Naive thymus-derived CD8-positive, alpha-beta T cell (primary cell): ENCODE data around the gene CLPSL2. TPM values are rescaled to one million over a fixed set of nuclear protein-coding genes. Genes with fewer than 3 reads are reported as not detected.
"Not testable (repeated sequence)": the region's sequence is repeated elsewhere in the genome, so short reads cannot be mapped to it uniquely, and the experiment has no call there.

Experiments used
- ATAC-seq, 2 donors: fragments of 150-1000 bp; cut with Tn5 transposase in 1 of 2; sonication (Bioruptor Pico), chemical (Tn5 transposase) in 1 of 2; 1 replicate in 1 of 2; 2 replicates in 1 of 2; pipeline ENCODE4 v1.10.0; 2021; ENCODE audit warnings: mild to moderate bottlenecking in 2 of 2, moderate library complexity in 2 of 2
- POLR2A ChIA-PET: fragments of 350-600 bp; sonication (Branson Sonifier 250); formaldehyde crosslinking; loops from one replicate; lab custom pipeline; 2021; ENCODE audit warnings: antibody characterized with exemption; lab: Charles Lee
- DNase-seq, 10 donors: peaks; one replicate each; pipeline versions ENCODE4 v3.0.0 to v3.0.0-alpha.2; 2020 to 2022
- H3K27ac Mint-ChIP-seq, 10 donors: one replicate each; pipeline ENCODE4 v1.8.0; 2020 to 2022; ENCODE audit warnings: mild to moderate bottlenecking in 10 of 10, mixed read lengths in 10 of 10, moderate library complexity in 4 of 10, inconsistent platforms in 1 of 10
- H3K27me3 Mint-ChIP-seq, 5 donors: one replicate each; pipeline ENCODE4 v1.8.0; 2021 to 2022; ENCODE audit warnings: mixed read lengths in 5 of 5
- H3K36me3 Mint-ChIP-seq, 3 donors: one replicate each; pipeline ENCODE4 v1.8.0; 2020 to 2022; ENCODE audit warnings: mixed read lengths in 3 of 3, mild to moderate bottlenecking in 2 of 3, inconsistent platforms in 1 of 3
- H3K4me1 Mint-ChIP-seq, 4 donors: one replicate each; pipeline ENCODE4 v1.8.0; 2021 to 2022; ENCODE audit warnings: mixed read lengths in 4 of 4
- H3K4me3 Mint-ChIP-seq, 10 donors: one replicate each; pipeline ENCODE4 v1.8.0; 2020 to 2022; ENCODE audit warnings: mild to moderate bottlenecking in 10 of 10, mixed read lengths in 10 of 10, moderate library complexity in 6 of 10, inconsistent platforms in 1 of 10
- H3K9me3 Mint-ChIP-seq, 9 donors: one replicate each; pipeline ENCODE4 v1.8.0; 2020 to 2022; ENCODE audit warnings: mixed read lengths in 9 of 9, mild to moderate bottlenecking in 3 of 9, inconsistent platforms in 1 of 9, moderate library complexity in 1 of 9
- polyA plus RNA-seq, 3 donors: library from polyadenylated mRNA; unstranded; fragments of 300-500 nt; fragmentation: Illumina TruSeq; gene quantifications; one replicate each; pipeline ENCODE4 v1.2.3, GENCODE V29; 2021
- total RNA-seq, 8 experiments: library from RNA in 2 of 8; stranded (reverse) in 2 of 8; gene quantifications; one replicate each; pipeline ENCODE4 v1.2.3 and lab custom pipeline; 2021 to 2026

CLPSL2 gene
- total and polyA plus RNA-seq, 5 experiments from 2014 or later: not detected

GRCh38 chr6:35734319-35734718 lies 42.1 kb upstream of the CLPSL2 start:
- POLR2A ChIA-PET: interaction anchor here (1.1 to 12.8 kb wide), 7 partner anchors 19 to 149 kb away, joined by 3 to 142 read pairs (median 4); no protein-coding TSS in a partner anchor
- H3K27ac Mint-ChIP-seq: peak overlapping the region in 5 of 10 donors; percentile 15 to 82 (median 70)
- not testable (repeated sequence) for ATAC-seq, H3K27me3 Mint-ChIP-seq, H3K36me3 Mint-ChIP-seq, DNase-seq, H3K9me3 Mint-ChIP-seq
- peak overlapping the region in 2 of 10 donors; percentile 18 to 40 for H3K4me3 Mint-ChIP-seq
- peaks cover 36 to 76% (median 71%) of the 10 kb centered on the region in 4 donors for H3K4me1 Mint-ChIP-seq

GRCh38 chr6:35735452-35735851 lies 40.9 kb upstream of the CLPSL2 start:
- DNase-seq: no peak
- H3K36me3 Mint-ChIP-seq: no peaks in the 10 kb centered on the region
- H3K4me1 Mint-ChIP-seq: peaks cover 28 to 66% (median 61%) of the 10 kb centered on the region in 4 donors
- POLR2A ChIA-PET: interaction anchor here (1.6 to 12.8 kb wide), 5 partner anchors 8 to 111 kb away, joined by 6 to 142 read pairs (median 19); no protein-coding TSS in a partner anchor
- no peak for ATAC-seq
- no peaks in the 10 kb centered on the region for H3K9me3 Mint-ChIP-seq
- peak overlapping the region in 4 of 10 donors; percentile 56 to 75 (median 64) for H3K4me3 Mint-ChIP-seq
- H3K27ac Mint-ChIP-seq: peak overlapping the region in 7 of 10 donors; percentile 58 to 93 (median 82)
- H3K27me3 Mint-ChIP-seq: no peaks in the 10 kb centered on the region

DNA sequence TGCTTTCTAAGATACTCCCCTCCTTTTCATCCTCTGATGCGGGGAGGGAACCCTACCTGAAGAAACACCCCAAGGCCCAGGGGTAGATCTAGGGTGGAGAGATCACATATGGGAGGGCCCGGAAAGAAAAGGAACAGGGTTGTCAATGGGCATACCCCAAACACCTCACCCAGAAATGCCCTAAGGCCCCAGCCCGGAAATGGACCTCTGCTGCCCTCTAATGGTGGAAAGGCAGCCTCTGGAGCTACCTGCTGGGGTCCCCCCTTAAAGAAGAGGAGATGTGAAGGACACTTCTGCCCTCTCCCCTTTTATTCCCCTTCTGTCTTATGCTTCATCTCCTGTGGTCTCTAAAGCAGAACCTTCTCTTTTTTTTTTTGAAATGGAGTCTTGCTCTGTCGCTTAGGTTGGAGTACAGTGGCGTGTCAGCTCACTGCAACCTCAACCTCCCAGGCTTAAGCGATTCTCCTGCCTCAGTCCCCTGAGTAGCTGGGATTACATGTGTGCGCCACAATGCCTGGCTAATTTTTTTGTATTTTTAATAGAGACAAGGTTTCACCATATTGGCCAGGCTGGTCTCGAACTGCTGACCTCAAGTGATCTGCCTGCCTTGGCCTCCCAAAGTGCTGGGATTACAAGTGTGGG lies 40.0 kb upstream of the CLPSL2 start:
- DNase-seq (peak; percentile 71 to 94 (median 86)), ATAC-seq (peak; percentile 31 to 35)
- Mint-ChIP-seq H3K27me3 (no peaks in the 10 kb centered on the region), H3K4me1 (peaks cover 28 to 59% (median 53%) of the 10 kb centered on the region in 4 donors), H3K36me3 (no peaks in the 10 kb centered on the region), H3K9me3 (no peaks in the 10 kb centered on the region), H3K27ac (peak overlapping the region in 9 of 10 donors; percentile 71 to 93 (median 88)), H3K4me3 (peak overlapping the region; percentile 20 to 78 (median 58))
- POLR2A ChIA-PET: interaction anchor here (0.5 to 12.8 kb wide), 22 partner anchors 8 to 1391 kb away, joined by 3 to 142 read pairs (median 6); partner anchors contain the start of gene RPL10A

- POLR2A ChIA-PET: interaction anchor here (0.5 to 12.8 kb wide), 26 partner anchors 9 to 439 kb away, joined by 3 to 142 read pairs (median 5); partner anchors contain the start of gene RPL10A
- H3K27me3 Mint-ChIP-seq: no peaks in the 10 kb centered on the region
- peak within 1 kb of the TSS; percentile 20 to 89 (median 72) for H3K4me3 Mint-ChIP-seq
- DNase-seq (no peak), ATAC-seq (no peak)
- peak within 1 kb of the TSS; percentile 77 to 93 (median 91) for H3K27ac Mint-ChIP-seq
- no peaks in the 10 kb centered on the region for H3K9me3 Mint-ChIP-seq
- H3K36me3 Mint-ChIP-seq: no peaks in the 10 kb centered on the region
- H3K4me1 Mint-ChIP-seq: peaks cover 26 to 57% (median 49%) of the 10 kb centered on the region in 4 donors
Measured at GRCh38 chr6:35736982-35737412, 39.4 kb upstream of the CLPSL2 start, which contains the start of gene ARMC12. TSS of gene ARMC12 (plus strand) at chr6:35737032. CDS start at chr6:35737109, 77 bp downstream.

DNA sequence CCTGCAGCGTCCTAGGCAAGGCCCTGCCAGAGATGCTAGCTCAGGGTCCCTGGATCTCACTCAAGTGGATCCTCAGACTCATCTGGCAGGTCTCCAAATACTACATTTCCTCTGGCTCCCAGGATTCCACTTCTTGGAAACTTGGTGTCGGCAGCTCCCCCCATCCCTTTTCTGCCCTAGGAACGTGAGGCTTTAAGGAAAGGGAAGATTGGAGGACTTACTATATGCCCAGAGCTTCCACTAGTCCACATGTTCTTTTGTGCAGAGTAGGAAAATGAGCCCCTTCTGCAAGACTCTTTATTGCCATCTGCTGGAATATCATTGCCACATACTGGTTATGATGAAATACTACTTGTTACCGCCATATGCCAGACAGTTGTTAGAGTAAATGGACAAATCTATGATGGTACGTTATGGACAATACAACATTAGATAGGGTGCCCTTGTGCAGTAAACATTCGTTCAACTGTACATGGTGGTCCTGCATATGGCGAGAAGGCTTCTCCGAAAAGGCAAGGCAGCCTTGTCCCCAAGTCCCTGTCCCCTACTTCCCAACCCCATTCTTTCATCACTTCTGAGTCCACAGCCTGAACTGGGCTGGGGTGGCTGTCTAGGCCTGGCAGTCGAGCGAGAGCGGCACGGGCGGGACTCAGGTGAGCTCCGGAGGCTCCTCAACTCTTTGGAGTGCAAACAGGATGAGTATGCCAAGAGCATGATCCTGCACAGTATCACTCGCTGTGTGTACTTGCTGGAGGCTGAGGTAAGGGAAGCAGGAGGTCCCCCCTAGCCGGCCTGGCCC lies 38.8 kb upstream of the CLPSL2 start:
- Mint-ChIP-seq H3K27ac (peak overlapping the region; percentile 68 to 93 (median 88)), H3K9me3 (no peaks in the 10 kb centered on the region), H3K4me1 (peaks cover 23 to 52% (median 43%) of the 10 kb centered on the region in 4 donors), H3K36me3 (no peaks in the 10 kb centered on the region), H3K4me3 (peak overlapping the region in 7 of 10 donors; percentile 12 to 89 (median 74)), H3K27me3 (no peaks in the 10 kb centered on the region)
- POLR2A ChIA-PET: interaction anchor here (0.6 to 12.8 kb wide), 21 partner anchors 10 to 269 kb away, joined by 3 to 142 read pairs (median 5); partner anchors contain the start of gene RPL10A
- ATAC-seq: peak; percentile 67 to 72
- DNase-seq: peak in 4 of 10 donors; percentile 43 to 76 (median 74)

DNA sequence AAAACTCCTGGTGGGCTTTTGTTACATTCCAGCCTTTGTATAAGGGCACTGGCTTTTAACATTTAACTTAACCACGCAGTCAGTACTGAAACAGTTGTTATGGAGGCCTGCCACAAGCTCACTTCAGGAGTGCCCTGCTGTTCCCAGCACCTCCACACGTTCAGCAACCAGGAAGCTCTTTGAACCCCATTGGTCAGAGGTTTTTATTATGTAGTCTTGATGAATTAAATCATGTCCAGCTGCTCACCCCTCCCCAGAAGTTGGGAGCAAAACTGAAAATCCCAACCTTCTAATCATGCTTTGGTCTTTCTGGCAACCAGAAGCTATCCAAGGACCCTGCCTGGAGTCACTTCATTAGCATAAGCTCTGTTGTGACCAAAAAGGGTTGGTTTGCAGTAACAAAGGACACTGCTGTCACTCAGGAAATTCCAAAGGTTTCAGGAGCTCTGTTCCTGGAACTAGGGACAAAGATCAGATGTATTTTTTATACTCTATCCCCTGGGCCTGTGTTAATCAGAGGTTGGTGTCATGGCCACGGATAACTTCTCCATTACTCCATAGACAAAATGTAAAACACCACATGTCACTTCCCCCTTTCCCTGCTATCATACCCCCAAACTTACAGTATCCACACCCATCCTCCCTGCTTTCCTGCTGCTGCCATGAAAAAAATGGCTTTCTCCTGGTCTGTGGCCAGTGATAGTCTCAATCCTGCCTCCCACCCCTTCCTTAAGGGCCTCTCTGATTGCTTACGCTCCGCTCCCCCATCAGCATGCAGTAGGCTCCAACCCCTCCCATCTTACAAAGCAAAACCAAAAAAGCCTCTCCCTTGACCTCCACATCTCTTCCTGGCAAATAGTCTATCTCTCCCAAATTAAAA lies 36.5 kb upstream of the CLPSL2 start:
- H3K9me3 Mint-ChIP-seq: no peaks in the 10 kb centered on the region
- peaks cover 18 to 30% (median 26%) of the 10 kb centered on the region in 4 donors for H3K4me1 Mint-ChIP-seq
- ATAC-seq (no peak), DNase-seq (no peak)
- no peaks in the 10 kb centered on the region for H3K36me3 Mint-ChIP-seq
- H3K27me3 Mint-ChIP-seq: no peaks in the 10 kb centered on the region
- H3K4me3 Mint-ChIP-seq: no peak overlapping the region
- H3K27ac Mint-ChIP-seq: peak overlapping the region in 3 of 10 donors; percentile 22 to 52 (median 26)
- POLR2A ChIA-PET: interaction anchor here (0.6 to 0.7 kb wide), 3 partner anchors 102 to 398 kb away, joined by 3 to 4 read pairs (median 3); no protein-coding TSS in a partner anchor

DNA sequence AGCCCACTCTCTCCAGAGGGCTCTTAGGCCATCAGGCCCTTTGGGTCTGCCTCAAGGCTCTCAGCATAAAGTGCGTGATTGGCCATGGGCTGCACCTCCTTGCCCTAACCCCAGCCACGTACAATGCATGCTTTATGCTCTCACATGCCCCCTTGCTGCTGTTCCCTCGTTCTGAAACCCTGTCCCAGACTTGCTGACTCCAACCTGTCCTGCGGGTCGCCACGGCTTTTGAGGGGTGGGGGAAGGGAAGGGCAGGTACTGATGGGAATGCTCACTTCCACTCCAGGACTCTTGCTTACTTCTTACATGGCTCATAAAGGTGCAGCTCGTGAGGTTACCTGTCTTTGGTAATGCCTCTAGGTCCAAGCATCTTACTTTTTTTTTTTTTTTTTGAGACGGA lies 33.6 kb upstream of the CLPSL2 start:
- peaks cover 0 to under 1% (median under 1%) of the 10 kb centered on the region in 4 donors for H3K4me1 Mint-ChIP-seq
- peaks cover 0 to 5% (median 3%) of the 10 kb centered on the region in 3 donors for H3K36me3 Mint-ChIP-seq
- H3K27ac Mint-ChIP-seq: no peak overlapping the region
- DNase-seq (no peak), ATAC-seq (no peak)
- no peak overlapping the region for H3K4me3 Mint-ChIP-seq
- peaks cover 0 to 8% (median 5%) of the 10 kb centered on the region in 9 donors for H3K9me3 Mint-ChIP-seq
- POLR2A ChIA-PET: interaction anchor here (0.6 to 0.7 kb wide), 2 partner anchors 44 to 417 kb away, joined by 3 to 4 read pairs; no protein-coding TSS in a partner anchor
- no peaks in the 10 kb centered on the region for H3K27me3 Mint-ChIP-seq

DNA sequence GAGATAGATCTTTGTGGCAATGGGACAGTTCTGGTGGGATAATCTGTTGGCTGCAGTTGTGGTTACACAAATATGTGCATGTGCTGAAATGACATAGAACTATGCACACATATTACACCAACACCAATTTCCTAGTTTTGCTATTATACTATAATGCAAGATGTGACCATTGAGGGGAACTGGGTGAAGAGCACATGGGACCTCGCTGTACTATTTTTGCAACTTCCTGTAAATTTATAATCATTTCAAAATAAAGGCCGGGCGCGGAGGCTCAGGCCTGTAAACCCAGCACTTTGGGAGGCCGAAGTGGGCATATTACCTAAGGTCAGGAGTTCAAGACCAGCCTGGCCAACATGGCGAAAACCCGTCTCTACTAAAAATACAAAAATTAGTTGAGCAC lies 30.9 kb upstream of the CLPSL2 start:
- no peaks in the 10 kb centered on the region for H3K4me1 Mint-ChIP-seq
- POLR2A ChIA-PET: no interaction called here
- no peaks in the 10 kb centered on the region for H3K27me3 Mint-ChIP-seq
- peaks cover 0 to 12% (median 6%) of the 10 kb centered on the region in 9 donors for H3K9me3 Mint-ChIP-seq
- ATAC-seq: no peak
- no peak for DNase-seq
- no peak overlapping the region for H3K4me3 Mint-ChIP-seq
- peak overlapping the region in 1 of 10 donors; percentile 11 for H3K27ac Mint-ChIP-seq
- peaks cover 0 to 10% (median 8%) of the 10 kb centered on the region in 3 donors for H3K36me3 Mint-ChIP-seq

DNA sequence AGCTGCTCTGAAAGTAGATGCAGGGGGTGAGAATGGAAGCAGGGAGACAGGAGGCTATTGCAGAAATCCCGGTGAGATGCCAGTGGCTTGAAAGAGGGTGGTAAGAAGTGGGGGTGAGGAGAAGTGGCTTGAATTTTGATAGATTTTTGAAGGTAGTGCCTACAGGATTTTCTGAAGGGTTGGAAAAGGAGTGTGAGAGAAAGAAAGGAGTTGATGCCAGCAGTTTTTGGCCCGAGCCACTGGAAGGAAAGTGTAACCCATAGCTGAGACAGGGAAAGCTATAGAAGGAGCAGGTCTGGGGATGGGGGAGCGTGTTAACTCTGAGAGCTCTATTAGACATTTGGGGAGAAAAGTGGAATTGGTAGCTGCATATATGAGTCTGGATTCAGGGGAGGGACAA lies 29.9 kb upstream of the CLPSL2 start:
- Mint-ChIP-seq H3K27me3 (no peaks in the 10 kb centered on the region), H3K4me3 (no peak overlapping the region), H3K27ac (no peak overlapping the region), H3K9me3 (peaks cover 0 to 12% (median 6%) of the 10 kb centered on the region in 9 donors), H3K36me3 (peaks cover 0 to 10% (median 8%) of the 10 kb centered on the region in 3 donors), H3K4me1 (no peaks in the 10 kb centered on the region)
- no peak for ATAC-seq
- DNase-seq: no peak
- POLR2A ChIA-PET: interaction anchor here (0.6 kb wide), 1 partner anchor 146 kb away, joined by 3 read pairs; no protein-coding TSS in a partner anchor

DNA sequence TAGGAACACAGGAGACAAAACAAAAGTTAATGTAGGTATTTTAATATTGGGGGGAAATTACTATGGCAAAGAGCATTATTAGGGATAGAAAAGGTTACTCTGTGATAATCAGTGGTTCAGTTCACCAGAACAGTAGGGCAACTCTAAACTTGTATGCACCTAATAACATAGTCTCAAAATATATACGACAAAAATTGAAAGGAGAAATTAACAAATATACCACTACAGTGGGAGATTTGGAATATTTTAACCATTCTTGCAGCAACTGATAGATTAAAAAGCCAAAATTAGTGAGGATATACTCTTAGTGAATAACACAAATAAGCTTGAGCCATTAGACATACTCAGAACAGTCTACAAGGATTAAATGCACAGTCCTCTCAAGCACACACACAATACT lies 28.5 kb upstream of the CLPSL2 start:
- peaks cover 0 to 2% (median 0%) of the 10 kb centered on the region in 5 donors for H3K27me3 Mint-ChIP-seq
- peaks cover 0 to 10% (median 8%) of the 10 kb centered on the region in 3 donors for H3K36me3 Mint-ChIP-seq
- DNase-seq: no peak
- POLR2A ChIA-PET: no interaction called here
- no peak overlapping the region for H3K4me3 Mint-ChIP-seq
- H3K27ac Mint-ChIP-seq: no peak overlapping the region
- H3K9me3 Mint-ChIP-seq: peaks cover 0 to 12% (median 6%) of the 10 kb centered on the region in 9 donors
- ATAC-seq: no peak
- no peaks in the 10 kb centered on the region for H3K4me1 Mint-ChIP-seq

- Mint-ChIP-seq H3K36me3 (peaks cover 0 to 10% (median 8%) of the 10 kb centered on the region in 3 donors), H3K4me3 (no peak overlapping the region), H3K27ac (no peak overlapping the region), H3K9me3 (peaks cover 0 to 12% (median 6%) of the 10 kb centered on the region in 9 donors), H3K4me1 (peaks cover 0 to 3% (median 0%) of the 10 kb centered on the region in 4 donors), H3K27me3 (peaks cover 0 to 2% (median 0%) of the 10 kb centered on the region in 5 donors)
- DNase-seq: no peak
- no peak for ATAC-seq
- POLR2A ChIA-PET: no interaction called here
Measured at GRCh38 chr6:35750557-35750956, 25.8 kb upstream of the CLPSL2 start.
